Measurements from ENCODE around the gene GTF3A.
A peak's percentile ranks its signal among the peaks of the same experiment; 100 is the strongest.

The GTF3A gene

DNA sequence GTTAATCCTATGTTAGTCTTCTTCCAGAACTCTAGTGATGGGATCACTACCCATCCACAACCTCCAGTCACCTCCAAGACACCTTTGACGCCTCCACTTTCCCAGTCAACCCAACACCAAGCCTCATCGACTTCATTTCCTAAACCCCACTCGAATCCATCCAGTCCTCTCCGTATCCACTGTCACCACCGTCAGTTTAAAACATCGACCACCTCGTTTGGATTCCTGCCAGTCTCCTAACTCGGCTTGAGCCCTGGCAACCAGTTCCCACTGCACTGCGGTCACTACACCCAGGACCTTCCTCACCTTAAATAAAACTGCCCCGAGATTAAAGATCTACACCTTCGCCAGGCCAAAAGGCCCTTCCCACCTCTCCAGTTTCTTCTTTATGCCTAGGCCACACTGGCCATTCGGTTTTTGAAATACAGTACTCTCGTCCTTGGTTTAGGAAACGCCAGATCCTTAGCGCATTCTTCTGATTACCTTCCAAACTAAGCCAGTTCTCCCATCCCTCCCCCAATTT lies 24.7 kb downstream of the GTF3A start:
- DNase-seq, result no peak

DNA sequence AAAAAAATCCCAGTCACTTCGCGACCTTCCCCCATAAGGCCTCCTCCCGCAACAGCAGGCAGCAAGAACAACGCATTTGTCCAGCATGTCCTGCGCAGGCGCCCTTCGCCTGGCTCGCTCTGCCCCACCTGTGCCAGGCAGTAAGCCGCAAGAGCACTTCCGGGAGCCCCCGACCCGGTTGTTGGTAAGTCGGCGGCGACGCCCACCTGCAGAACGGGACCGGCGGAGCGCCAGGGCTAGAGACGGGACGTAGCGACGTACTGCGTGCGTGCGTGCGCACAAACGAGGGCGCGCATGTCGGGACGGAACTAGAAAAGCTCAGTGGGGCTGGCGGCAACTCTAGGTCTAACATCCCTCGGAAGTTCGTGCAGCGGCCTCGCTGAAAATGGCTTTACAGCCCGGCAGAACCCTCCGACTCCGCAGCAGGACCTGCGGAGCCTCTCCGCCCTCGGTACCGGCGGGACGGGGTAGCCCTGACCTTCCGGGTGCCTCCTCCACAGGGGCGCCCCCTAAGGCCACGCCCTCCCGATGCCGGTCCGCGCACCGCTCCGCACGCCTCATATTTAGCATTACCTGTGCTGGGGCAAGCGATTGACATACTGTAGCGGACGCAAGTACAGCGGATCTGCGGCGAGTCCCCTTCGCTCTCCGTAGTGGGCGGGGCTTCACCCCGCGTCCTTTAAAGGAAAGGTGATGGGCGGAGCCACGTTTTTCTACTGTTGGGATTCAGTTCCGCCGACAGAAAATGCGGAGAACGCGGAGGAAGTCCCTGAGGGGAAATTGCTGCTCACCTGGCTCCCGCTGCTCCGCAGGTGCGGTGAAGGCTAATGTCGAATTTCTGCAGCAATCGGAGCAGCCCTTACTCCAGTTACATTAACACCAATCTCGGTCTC lies 25.8 kb downstream of the GTF3A start, which contains the start of gene MTIF3:
Gene MTIF3, minus strand, starts transcription at position 629 of the 893 bp plus-strand sequence. CDS start 10,116 bp downstream, outside the sequence.
- peak; percentile 98 for DNase-seq

DNA sequence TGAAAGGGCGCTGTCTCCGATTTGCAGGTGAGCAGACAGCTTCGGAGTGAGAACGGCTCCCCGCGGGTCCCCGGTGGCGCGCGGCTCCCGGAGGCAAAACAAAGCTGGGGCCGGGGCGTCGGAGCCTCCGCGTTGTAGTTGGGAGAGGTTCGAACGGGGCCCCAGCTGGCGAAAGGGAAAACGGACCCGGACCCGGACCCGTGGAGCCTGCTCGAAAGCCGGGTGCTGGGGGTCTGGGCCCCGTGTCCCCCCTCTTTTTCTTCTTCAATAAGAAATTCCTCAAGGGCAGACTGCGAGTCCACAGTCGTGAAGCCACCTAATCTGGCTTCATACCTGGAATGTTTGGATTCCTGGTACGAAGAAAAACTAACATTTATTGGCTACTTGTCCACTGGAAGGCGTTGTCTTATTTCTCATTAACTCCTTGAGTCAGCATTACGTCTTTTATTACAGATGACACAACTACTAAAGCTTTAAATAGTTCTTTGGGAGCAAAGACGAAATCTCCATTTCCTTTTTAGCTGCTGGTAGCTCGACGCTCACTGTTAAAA lies 26.6 kb downstream of the GTF3A start:
- DNase-seq, result peak; percentile 34

DNA sequence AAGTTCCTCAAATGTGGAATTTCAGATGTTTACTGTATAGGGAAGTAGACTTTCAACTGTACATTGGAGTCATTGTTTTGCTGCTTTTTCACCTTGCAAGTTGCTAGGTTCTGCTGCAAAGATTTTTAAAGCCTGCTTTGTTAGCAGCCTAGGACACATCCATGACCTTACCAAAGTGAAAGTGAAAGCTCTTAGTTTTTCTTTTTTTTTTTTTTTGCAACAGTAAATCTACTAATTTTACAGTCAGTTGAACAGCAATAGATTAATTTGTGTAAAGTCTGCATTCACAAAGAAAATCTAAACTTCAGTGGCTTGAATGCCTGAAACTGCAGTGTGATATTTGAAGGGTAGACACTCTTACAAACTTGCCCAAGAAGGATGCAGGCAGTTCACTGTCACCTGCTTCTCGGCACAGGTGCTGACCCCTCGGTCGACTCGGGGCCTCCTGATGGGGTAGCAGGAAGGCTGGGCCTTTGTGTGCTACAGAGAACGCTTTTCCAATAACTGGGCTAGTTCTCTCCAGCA lies 31.0 kb downstream of the GTF3A start:
- peak; percentile 25 for DNase-seq

DNA sequence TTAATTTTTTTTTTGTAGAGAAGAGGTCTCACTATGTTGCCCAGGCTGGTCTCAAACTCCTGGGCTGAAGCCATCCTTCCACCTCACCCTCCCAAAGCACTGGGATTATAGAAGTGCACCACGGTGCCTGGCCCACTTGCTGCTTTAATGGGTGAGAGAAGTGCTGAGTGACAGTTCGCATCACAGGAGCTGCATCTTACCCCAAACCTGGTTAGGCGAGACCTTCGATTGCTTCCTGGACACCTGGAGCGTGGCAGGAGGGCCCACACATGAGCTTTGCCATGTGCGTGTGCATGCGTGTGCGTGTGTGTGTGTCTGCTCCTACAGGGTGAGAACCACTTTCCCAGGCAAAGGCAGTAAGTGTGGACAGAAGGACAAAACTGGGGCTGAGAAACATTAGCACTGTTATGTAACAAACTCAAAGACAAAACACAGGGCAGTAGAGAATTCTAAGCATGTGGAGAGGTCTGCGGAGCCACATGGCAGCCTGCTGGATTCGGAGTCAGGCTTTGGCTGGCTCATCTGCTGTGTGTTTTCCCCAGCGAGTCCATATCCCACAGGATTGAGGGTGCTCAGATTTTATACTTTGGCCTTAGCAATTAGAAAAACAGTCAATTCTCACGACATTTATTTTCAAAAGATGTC lies 37.6 kb downstream of the GTF3A start:
- DNase-seq, result no peak

DNA sequence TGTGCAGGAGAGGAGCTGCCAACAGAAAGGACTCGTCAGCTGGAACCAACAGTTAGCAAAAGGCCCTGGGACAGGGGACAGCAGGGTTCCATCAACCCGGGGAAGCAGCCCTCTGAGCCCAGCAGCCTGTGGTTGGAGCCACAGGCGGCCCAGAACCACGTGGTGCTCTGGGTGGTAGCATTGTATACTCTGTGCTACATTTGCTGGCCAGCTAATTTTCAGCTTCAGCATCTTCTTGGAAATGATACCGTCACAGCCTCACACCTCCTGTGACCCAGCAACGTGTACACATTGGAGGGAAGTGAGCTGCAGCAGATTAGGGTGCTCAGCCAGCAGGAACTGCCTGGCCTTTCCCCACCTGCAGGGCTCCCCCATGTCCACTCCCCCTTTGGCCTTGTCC lies 39.1 kb downstream of the GTF3A start:
- no peak for DNase-seq

DNA sequence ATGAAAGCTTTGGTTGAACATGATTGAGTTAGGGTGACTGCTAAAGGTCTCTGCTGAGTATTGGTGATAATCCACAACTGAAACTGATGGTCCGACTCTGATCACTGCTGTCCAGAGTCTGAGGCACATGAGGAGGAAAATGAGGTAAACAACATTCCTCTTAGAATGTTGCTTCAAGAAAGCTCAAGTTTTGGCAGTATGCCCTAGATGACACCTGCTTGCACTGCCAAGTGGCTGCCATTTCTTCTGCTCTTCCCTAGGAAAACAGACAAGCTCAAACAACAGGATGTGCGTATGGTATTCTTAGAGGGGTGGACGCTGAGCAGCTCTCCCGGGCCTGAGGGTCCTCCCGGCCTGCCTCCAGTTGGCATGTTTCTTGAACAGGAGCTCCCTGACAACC lies 41.2 kb downstream of the GTF3A start:
- DNase-seq, result no peak

DNA sequence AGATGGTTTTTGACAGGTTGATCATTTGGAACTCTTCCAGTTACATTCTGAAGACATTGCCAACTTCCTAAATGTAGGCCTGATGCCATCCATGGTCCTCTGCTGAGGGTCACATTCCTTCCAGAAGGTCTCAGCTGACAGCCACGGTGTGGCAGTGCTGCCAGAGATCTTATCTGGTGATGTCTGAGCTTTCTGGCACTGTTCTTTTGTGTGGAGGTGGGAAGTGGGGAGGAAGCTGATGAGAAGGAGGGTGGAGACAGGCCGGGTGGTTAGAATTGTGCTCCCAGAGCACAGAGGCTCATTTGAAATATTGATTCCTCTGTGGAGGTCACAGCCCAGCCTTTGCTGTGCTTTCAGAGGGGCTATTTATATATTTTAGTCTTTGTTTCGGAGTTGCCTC lies 42.1 kb downstream of the GTF3A start:
- no peak for DNase-seq

DNA sequence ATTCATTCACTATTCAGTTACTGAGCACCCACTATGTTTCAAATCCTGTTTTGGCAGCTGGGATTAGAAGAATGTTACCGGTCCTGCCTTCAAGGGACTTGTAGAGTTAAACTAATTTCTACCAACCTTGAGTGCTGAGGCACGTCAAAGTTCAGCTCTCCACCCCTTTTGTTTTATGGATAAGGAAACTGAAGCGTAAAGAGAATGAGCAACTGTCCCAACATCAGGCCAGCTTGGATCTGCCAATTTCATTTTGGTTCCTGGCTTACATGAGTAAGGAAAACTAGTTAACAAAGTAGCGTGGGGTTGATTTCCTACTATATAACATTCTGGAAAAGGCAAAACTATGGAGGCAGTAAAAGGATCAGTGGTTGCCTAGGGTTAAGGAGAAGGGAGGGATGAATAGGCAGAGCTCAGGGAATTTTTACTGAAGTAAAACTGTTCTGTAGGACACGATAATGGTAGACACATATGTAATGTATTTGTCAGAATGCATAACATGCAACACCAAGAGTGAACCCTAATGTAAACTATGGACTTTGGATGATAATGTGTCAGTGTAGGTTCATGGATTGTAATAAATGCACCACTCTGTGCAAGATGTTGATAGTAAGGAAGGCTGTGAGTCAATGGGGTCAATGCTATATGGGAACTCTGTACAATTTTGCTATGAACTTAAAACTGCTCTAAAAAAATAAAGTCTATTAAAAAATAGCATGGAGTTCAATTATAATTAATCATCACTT lies 45.8 kb downstream of the GTF3A start:
- DNase-seq, result no peak

DNA sequence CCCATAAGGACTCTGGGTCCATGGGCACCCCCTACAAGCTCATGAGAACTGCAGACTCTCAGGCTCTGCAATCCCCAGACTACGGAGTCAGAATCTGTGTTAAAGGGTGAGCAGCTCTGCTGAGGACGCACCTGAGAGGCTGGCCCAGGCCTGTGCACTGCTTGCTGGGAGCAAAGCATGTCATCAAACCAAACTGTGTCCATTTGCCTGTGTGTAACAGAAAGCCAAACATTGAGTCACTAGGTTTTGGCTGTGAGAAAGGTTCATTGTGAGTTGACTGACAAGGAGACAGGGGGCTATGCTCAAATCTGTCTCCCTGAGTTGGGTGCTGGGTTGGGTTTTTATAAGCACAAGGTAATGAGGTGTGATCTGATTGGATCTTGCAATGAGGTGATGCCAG lies 48.0 kb downstream of the GTF3A start:
- no peak for DNase-seq

DNA sequence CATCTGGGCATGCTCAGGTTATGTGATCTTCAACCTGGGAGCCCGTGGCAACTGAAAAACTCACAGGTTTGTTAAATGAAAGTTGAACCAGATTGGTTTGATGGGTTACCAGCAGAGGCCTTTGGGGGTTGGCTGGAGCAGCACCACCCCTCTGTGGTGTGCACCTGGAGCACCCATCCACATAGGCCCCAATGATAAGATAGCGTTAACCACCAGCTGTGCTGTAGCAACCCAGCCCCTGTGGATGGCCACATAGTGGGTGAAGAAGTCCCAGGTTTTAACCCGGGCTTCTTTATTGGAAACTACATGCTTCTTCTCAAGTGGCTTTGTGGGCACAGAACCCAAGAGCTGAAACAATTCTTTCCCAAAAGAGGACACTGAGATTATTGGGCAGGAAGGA lies 48.5 kb downstream of the GTF3A start:
- DNase-seq, result peak; percentile 13

DNA sequence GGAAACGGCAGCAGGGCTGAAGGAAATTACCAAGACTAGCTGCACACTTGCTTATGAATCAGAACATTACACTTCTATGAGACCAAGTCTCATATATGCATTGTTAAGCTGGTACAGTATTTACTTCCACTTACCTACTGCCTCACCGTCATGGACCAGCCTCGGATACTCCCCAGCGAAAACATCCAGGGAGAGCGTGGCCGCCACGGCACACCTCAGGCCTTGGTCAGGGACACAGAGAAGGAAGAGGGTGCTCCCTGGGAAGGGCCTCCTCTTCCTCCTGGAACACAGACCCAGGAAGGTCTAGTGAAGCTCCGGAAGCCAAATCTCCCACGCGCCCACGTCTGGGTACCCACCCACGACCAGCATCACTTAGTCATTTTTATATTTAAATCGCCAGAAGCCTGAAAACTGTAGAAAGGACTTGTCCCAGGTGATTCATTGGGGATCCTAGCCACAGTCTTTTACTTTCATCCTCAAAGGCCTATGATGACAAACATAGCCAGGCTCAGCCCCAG lies 50.4 kb downstream of the GTF3A start:
- DNase-seq, result no peak

DNA sequence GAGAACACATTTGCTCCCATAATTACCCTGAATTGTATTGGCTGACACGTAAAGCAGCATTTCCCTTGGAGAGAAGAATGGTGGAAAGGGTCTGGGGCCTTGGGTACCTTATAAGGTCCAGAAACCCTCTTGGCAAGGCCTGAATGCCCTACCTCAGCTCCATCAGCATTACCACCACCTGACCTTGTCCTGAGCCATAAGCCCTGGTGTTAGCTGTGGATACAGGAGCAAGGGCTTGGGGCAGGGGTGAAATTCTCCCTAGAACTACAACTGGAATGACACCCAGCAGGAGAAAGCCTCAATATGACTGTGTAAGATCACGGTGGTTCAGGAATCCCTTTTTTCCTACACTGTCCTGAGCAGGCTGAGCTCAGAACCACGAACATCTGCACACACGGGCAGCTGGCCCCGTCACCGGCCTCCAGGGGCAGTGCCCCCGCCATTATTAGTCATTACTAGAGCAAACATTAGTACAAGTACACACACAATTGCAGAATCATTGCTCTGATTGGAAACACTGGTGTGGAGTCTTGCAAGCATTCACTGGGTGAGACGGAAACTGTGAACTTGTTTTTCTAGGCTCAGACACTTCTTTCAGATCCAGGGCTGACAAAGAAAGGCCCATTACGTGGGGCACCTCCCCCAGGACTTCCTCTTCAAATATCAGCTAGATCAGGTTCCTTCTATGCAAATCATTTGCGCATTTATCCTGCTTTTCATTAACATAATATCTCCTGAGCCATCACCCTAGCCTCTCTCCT lies 52.7 kb downstream of the GTF3A start:
- DNase-seq, result peak; percentile 14

DNA sequence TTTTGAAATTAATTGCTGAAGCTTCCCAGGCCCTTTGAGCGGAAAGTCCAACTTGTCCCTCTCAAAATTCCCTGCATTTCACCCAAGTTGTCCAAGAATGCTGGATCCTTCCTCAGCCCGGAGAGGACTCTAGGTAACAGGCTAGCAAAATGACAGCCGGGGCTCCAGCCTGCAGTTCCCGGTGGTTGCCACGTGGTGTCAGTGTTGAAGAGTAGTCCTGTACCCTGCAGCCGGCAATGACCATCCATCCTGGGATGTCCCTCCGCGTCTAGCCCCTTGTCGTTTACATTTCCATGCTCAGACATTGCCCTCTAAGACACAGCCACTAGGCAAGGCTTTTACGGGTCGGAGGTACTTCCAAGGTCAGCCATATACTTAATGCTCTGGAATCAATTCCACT lies 57.3 kb downstream of the GTF3A start:
- peak; percentile 11 for DNase-seq

DNA sequence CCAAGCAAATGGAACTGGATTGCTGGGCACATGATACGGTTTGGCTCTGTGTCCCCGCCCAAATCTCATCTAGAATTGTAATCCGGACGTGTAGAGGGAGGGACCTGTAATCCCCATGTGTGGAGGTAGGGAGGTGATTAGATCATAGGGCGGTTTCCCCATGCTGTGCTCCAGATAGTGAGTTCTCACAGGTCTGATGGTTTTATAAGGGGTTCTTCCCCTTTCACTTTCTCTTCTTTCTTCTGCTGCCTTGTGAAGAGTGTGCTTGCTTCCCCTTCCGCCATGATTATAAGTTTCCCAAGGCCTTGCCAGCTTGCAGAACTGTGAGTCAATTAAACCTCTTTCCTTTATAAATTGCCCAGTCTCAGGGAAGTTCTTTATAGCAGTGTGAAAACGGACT lies 58.6 kb downstream of the GTF3A start:
- DNase-seq, result peak; percentile 39

DNA sequence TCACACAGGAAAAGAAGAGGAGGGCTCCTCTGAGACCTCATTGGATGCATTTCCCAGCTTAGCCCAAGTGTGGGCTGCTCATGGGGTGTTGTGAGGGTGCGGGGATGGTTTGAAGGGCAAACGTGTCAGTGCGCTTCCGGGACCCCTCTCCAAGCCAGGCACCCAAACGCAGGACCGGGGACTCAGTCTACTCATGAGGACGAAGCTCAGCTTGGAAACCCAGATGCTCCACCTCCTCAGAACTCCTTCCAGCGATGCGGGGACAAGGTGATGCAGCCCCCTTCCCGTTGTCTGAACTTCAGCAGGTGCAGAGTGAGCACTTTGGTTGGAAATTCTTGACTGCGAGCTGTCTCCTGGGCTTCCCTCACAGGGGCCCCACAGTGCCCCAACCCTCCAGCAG lies 59.0 kb downstream of the GTF3A start:
- no peak for DNase-seq
